ENCODE measurements around the gene BTBD9.

DNA sequence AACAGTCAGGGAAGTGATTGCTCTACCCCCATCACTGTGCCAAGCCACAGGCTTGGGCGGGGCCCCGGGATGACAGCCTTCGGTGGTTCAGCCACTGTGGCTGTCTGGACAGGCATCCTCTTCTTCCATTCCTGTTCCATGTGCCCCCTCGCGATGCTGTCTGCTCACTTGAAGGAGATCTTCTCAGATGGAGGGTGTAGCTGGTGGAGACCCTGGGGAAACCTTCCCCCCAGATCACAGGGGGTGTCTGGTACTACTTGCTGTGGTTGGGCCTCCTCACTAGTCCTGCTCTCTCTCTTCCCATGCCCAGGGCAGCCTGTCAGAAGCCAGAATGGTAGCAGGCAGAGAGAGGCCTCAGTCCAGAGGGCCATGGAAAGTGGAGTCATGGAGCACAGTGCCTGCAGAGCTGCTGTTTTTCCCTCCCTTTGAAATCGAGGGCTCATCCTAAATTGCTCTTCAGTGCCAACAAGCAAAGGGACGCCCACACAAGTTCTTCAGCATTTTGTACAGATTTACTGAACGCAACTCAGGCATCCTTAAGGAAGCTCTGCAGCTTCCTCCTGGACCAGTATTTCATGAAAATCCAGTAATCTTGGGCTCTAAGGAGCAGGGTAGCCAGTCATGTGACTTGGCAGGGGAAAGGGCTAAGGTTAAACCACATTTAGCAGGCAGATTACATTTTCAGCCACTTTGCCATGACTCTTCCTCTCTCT, 493.6 kb downstream of the BTBD9 start:
- TF ChIP-seq, protein P1, sequence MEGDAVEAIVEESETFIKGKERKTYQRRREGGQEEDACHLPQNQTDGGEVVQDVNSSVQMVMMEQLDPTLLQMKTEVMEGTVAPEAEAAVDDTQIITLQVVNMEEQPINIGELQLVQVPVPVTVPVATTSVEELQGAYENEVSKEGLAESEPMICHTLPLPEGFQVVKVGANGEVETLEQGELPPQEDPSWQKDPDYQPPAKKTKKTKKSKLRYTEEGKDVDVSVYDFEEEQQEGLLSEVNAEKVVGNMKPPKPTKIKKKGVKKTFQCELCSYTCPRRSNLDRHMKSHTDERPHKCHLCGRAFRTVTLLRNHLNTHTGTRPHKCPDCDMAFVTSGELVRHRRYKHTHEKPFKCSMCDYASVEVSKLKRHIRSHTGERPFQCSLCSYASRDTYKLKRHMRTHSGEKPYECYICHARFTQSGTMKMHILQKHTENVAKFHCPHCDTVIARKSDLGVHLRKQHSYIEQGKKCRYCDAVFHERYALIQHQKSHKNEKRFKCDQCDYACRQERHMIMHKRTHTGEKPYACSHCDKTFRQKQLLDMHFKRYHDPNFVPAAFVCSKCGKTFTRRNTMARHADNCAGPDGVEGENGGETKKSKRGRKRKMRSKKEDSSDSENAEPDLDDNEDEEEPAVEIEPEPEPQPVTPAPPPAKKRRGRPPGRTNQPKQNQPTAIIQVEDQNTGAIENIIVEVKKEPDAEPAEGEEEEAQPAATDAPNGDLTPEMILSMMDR (IDR thresholded peaks at IDR 0.05): no peak
- TF ChIP-seq POLR2A (IDR thresholded peaks at IDR 0.05): no peak

Data from lower leg skin (tissue), 3 donors.